GM12892 (cell line): ENCODE measurements around the gene DHRS4.
"Not testable (repeated sequence)": the region's sequence is repeated elsewhere in the genome, so short reads cannot be mapped to it uniquely, and the experiment has no call there.

Experiments used
- POLR2A ChIP-seq: IDR thresholded peaks from 2 replicates; pipeline ENCODE4 v1.6.1; 2011; ENCODE audit warnings: low read depth, low read length, control low read depth
- TAF1 ChIP-seq: IDR thresholded peaks from 2 replicates; pipeline ENCODE4 v1.6.1; 2011; ENCODE audit warnings: low read depth, mild to moderate bottlenecking, control low read depth, low read length, borderline replicate concordance

- TF ChIP-seq POLR2A, TAF1: not testable (repeated sequence)
Observed at GRCh38 chr14:23999640-24000039, 46.1 kb downstream of the DHRS4 start.
